KOPT-K1 (cell line): ENCODE results near the gene SNX5.

Source experiments
- H3K27ac ChIP-seq: fragments of 200-600 bp; sonication (generic); 2 replicates; pipeline ENCODE4 v1.5.1; 2016; ENCODE audit warnings: antibody characterized with exemption, mild to moderate bottlenecking, low read depth, low read length; ENCODE audit not compliant: poor library complexity, severe bottlenecking
- H3K36me3 ChIP-seq: fragments of 200-600 bp; sonication (generic); 2 replicates; pipeline ENCODE4 v1.5.1; 2017; ENCODE audit warnings: antibody characterized with exemption, mild to moderate bottlenecking, low read length, moderate library complexity; ENCODE audit not compliant: insufficient read depth
- H3K9me3 ChIP-seq: fragments of 200-600 bp; sonication (generic); 2 replicates; pipeline ENCODE4 v1.5.1; 2017; ENCODE audit warnings: antibody characterized with exemption, low read length, mild to moderate bottlenecking; ENCODE audit not compliant: insufficient read depth, poor library complexity, severe bottlenecking

SNX5 gene

DNA sequence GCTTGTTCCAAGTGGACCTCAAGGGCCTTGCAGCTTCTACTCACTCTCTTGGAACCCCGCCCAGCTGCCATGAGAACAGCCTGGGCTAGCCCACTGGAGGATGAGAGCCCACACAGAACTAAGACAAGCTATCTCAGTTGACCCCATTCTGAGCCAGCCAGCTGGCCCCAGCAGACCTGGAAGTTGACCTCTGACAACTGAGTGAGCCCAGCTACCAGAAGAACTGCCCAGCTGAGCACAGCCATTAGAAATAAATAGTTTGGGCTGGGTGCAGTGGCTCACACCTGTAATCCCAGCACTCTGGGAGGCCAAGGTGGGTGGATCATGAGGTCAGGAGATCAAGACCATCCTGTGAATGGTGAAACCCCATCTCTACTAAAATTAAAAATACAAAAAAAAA lies 37.1 kb downstream of the SNX5 start:
- H3K9me3 ChIP-seq = no peaks in the 10 kb centered on the region
- no peaks in the 10 kb centered on the region; the same call in 1 of the 2 replicates for H3K36me3 ChIP-seq
- H3K27ac ChIP-seq = no peak overlapping the region

DNA sequence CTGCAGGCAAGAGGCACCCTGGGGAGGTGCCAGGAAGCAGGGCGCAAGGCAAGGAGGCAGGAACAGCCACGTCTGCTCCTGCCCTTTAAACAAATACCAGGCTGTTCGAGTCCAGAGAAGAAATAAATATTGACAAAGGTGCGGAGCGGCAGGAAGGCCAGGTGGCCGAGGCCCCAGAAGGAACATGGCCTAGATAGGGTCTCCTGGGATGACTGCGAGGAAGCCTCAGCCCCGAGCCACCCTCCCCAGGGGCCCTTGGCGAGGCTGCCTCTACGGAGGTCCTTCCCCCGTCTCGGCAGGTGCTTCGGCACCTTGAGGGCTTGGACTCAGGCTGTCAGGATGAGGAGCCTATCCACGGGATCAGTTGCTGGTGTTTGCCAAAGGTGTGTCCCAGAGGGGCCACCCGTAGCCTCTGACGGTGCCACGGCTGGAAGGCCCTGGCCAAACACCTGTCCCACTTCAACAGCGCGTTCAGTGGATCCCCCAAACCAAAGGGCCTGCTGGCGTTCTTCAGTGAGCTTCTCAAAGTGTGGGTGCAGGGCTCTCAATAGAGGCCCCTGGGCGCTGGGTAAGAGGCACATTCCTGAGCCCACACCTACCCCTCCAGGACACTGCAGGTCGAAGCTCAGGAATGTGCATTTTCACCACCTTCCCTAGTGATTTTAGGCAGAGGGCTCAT lies 39.8 kb downstream of the SNX5 start:
- Histone ChIP-seq H3K36me3 (no peaks in the 10 kb centered on the region), H3K9me3 (no peaks in the 10 kb centered on the region), H3K27ac (no peak overlapping the region)

DNA sequence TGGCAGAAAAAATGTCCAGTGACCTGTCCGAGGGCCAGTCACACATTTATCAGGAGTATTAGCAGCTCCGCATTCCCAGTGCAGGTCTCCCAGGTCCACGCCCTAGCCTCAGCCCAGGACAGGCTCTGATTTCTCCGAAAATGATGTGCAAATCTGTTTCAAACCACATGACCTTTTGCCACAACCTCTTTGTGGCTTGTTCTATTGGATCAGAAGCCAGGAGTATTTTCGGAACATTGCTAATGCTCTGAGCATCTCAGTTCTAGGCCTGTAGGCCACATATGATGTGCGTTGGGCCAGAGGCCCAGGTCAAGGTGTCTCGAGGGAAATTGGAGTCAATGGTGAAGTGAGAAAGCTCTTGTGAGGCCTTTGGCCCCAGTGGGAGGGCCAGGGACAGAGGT lies 40.4 kb downstream of the SNX5 start:
- Histone ChIP-seq H3K27ac (no peak overlapping the region), H3K36me3 (no peaks in the 10 kb centered on the region), H3K9me3 (no peaks in the 10 kb centered on the region)

DNA sequence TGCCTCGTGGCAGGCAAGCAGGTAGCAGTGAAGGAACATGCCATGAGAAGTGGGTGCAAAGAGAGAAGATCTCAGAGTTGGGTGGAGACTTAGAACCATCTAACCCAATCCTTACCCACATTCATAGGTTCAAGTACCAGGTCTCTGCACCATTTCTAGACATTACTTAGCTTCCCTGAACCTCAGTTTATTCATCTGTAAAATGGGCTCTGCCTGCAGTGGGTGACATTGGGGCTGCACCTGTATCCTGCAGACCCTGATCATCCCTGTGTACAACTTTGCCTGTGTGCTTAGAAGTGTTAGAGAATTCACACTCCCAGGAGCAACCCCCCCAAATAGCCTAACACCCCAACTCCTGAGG lies 42.7 kb downstream of the SNX5 start:
- Histone ChIP-seq H3K27ac (no peak overlapping the region), H3K9me3 (no peaks in the 10 kb centered on the region), H3K36me3 (no peaks in the 10 kb centered on the region)

DNA sequence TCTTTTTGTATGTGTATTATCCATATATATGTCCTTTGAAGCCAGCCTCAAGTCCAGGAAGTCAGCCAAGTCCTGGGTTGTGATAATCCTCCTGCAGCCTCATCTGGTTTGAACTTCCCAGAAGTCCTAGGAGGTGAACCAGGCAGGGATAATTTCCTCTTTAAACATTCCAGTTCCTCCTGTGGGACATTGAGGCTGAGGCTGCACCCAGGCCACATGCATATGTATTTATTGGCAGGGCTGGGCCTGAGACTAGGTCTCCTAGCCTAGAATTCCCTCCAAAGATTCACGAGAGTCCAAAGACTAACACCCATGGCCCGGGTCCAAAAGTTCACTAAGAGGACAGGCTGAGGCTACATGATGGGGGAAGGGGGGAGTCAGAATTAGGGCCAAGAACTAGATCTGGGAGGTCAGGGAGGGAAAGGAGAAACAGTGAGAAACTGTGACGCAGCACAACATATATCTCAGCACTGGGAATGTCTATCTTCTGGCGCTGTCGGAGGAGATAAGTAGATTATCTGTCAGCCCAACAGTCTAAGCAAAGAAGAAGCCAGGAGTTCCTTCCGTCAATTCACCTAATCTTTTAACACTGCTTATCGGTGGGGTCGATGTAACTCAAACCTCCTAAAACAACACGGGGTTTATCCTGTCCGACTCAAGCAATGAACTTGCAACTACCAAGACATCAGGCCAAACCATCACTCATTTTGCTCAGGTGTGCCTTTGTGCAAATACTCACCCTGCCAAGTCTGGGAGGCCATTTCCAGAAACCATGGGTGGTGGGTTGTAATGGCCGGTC lies 43.3 kb downstream of the SNX5 start:
- Histone ChIP-seq H3K36me3 (no peaks in the 10 kb centered on the region), H3K27ac (no peak overlapping the region), H3K9me3 (no peaks in the 10 kb centered on the region)

DNA sequence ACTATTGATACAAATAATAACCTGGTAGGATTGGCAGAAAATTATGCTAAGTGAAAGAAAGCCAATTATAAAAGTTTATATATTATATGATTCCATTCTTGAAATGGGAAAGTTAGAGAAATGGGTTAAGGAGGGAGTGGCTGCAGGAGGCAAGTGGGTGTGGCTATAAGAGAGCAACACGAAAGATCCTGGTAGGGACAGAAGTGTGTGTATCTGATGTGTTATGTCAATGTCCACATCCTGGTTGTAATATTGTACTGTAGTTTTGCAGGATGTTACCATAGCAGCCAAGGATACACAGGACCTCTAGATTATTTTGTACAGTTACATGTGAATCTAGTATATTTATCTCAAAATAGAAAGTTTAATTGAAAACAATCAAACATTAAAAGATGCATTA lies 46.8 kb downstream of the SNX5 start:
- Histone ChIP-seq H3K27ac (no peak overlapping the region), H3K36me3 (no peaks in the 10 kb centered on the region), H3K9me3 (no peaks in the 10 kb centered on the region)

DNA sequence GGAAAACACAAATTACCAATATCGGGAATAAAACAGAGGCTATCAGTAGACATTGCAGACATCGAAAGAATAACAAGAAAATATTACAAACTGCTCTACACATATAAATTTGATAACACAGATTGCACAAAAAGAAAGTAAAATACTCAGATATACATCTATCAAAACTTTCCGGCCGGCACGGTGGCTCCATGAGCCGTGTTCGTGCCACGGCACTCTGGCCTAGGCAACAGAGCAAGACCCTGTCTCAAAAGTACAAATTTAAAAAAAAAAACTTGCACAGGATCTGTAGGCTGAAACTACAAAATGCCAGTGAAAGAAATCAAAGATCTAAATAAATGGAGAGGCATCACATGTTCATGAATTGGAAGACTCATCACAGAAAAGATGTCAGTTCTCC lies 49.4 kb downstream of the SNX5 start:
- no peak overlapping the region for H3K27ac ChIP-seq
- no peaks in the 10 kb centered on the region for H3K9me3 ChIP-seq
- H3K36me3 ChIP-seq = no peaks in the 10 kb centered on the region

DNA sequence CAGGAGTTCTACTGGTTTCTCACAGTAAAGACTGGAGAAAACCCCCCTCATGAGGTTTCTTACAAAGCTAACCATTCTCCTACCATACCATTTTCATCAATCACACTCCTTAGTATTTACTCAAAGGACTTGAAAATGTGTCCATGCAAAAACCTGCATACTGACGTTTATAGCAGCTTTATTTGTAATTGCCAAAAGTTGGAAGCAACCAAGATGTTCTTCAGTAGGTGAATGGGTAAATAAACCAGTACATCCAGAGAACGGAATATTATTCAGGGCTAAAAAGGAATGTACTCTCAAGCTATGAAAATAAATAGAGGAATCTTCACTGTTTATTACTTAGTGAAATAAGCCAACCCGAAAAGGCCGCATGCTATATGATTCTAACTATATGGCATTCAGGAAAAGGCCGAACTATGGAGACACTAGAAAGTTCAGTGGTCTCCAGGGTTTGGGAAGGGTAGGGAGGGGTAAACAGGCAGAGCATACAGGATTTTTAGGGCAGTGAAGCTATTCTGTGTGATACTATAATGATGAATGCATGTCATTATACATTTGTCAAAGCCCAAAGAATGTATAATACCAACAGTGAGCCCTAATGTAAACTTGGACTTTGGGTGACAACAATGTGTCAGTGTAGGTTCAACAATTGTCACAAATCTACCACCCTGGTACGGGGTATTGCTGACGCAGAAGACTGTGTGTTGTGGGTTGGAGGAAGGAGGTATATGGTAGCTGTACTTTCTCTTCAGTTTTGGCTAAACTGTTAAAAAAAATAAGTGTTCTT lies 50.6 kb downstream of the SNX5 start:
- no peak overlapping the region for H3K27ac ChIP-seq
- no peaks in the 10 kb centered on the region for H3K36me3 ChIP-seq
- H3K9me3 ChIP-seq = no peaks in the 10 kb centered on the region

DNA sequence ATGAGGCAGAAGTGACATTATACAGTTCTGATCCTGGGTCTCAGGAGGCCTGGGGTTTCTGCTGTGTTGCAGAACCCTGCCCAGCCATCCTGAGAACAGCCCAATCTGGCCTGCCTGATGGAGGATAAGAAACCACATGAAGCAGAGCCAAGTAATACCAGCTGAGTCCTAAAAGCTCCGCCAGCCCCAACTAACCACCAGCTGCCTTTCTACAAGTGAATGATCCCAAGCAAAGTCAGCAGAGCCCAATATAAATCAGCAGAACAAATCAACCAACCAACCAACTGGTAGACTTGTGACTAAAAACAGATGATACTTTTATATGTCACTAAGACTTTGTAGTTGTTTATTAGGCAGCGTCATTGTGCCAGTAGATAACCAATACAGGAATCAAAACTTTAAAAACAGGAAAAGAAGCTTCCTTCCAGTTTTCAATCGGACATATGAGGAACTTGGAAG lies 52.1 kb downstream of the SNX5 start:
- H3K36me3 ChIP-seq = no peaks in the 10 kb centered on the region
- no peaks in the 10 kb centered on the region for H3K9me3 ChIP-seq
- no peak overlapping the region for H3K27ac ChIP-seq

DNA sequence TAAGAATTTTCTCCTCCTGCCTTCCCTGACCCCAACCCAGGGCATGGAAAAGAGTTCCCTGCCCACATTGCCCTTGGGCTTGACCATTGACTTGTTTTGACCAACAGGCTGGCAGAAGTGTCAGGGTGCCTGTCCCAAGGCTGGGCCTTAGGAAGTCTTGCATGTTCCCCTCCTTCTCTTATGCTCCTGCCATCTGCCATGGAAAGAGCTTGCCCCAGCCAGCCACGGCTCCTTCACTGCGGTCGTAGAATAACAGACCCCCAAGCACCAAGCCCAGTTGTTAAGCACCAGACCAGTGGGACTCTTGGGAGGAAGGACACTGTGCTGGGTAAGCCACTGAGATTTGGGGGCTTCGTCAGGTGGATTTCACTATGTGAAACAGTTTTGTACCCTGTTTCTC lies 53.6 kb downstream of the SNX5 start:
- no peak overlapping the region for H3K27ac ChIP-seq
- H3K9me3 ChIP-seq = no peaks in the 10 kb centered on the region
- H3K36me3 ChIP-seq = no peaks in the 10 kb centered on the region

DNA sequence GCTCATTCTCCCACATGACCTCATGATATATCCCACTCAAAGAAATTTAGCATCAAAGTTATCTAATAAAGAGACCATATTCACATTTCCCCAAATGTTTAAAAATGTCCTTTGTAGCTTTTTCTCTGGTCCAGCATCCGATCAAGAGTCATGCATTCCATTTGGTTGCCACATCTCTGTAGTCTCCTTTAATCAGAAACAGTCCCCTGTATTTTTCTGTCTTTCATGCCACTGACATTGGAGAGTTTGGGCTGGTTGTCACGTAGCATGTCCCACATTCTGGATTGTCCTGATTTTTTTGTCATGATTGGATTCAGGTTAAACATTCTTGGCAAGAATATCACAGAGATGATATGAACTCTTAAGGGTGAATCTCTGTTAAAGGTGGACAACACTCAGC lies 55.7 kb downstream of the SNX5 start:
- Histone ChIP-seq H3K27ac (no peak overlapping the region), H3K36me3 (no peaks in the 10 kb centered on the region), H3K9me3 (no peaks in the 10 kb centered on the region)

DNA sequence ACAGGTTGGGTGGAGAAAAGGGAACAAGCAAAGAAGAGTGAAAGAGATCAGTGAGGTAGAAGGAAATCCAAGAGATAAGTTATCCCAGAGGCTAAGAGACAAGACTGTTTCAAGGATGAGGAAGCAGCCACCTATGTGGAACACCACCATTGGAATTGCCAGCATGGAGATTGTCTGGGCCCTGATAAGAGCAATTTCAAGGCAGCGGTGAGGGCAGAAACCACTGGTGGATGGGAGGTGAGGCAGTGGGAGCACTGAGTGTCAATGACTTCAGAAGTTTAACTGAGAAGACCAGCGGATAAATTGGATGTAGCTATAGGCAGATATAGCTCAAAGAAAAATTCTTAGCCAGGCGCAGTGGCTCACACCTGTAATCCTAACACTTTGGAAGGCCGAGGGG lies 56.7 kb downstream of the SNX5 start:
- H3K36me3 ChIP-seq = no peaks in the 10 kb centered on the region
- H3K27ac ChIP-seq = no peak overlapping the region
- H3K9me3 ChIP-seq = no peaks in the 10 kb centered on the region

DNA sequence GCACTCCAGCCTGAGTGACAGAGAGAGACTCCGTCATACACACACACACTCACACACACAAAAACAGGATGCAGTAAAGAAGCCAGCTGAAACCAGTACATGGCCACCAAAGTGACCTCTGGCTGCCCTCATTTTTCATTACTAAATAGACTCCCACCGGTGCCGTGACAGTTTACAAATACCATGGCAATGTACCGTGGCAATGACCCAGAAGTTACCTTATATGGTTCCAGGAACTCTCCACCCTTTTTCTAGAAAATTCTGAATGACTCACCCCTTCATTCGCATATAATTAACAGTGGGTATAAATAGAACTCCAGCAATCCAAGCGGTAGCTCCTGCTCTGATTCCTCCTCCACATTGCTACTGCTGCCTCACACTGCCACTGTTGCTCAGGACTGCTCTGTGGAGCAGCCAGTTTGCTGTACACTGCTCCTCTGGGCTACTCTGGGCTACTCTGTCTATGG lies 57.7 kb downstream of the SNX5 start:
- no peaks in the 10 kb centered on the region for H3K9me3 ChIP-seq
- no peaks in the 10 kb centered on the region for H3K36me3 ChIP-seq
- H3K27ac ChIP-seq = no peak overlapping the region

DNA sequence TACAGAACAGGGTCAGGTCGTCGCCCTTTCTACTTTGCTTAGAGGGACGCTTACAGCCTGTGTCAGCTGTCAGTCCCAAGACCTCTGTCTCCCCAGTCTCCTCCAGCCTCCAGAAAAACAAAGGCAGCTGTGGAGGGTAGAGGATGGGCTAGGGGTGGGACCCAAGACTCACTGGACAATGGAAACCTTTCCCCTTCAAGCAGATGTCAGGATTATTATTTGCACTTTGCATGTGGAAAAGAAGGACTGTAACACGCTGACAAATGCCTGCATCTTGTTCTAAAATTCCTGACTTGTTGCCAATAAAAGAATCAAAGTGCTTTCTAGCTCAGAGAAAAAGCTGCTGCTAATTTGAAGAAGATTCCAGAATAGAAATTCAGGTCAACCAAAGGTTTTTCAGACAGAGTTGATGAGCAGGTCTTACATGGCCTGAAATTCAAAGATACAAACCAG lies 58.7 kb downstream of the SNX5 start:
- H3K9me3 ChIP-seq = no peaks in the 10 kb centered on the region
- no peak overlapping the region for H3K27ac ChIP-seq

DNA sequence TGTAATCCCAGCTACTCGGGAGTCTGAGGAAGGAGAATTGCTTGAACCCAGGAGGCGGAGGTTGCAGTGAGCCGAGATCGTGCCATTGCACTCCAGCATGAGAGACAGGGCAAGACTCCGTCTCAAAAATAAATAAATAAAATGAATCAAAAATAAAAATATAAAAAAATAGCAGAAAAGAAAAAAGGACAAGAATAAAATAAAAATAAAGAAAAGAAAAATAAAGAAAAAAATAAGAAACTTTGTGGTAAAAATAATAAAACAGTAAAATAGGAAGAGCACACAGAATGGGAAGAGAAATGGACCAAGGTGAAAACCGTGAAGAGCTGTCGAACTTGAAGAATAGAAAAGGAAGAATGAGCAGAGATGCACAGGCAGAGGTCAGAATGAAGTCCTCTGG lies 63.0 kb downstream of the SNX5 start:
- H3K9me3 ChIP-seq = no peaks in the 10 kb centered on the region
- H3K36me3 ChIP-seq = no peaks in the 10 kb centered on the region
- no peak overlapping the region for H3K27ac ChIP-seq

More for the DNA sequence above, 58.7 kb downstream of the SNX5 start:
- H3K36me3 ChIP-seq = no peaks in the 10 kb centered on the region
